ENCODE measurements around the gene ICA1. TPM values are rescaled to one million over a fixed set of nuclear protein-coding genes. Genes with fewer than 3 reads are reported as not detected.

Gene ICA1
- total RNA-seq, 1 experiment from 2014 or later = 0.24 TPM

DNA sequence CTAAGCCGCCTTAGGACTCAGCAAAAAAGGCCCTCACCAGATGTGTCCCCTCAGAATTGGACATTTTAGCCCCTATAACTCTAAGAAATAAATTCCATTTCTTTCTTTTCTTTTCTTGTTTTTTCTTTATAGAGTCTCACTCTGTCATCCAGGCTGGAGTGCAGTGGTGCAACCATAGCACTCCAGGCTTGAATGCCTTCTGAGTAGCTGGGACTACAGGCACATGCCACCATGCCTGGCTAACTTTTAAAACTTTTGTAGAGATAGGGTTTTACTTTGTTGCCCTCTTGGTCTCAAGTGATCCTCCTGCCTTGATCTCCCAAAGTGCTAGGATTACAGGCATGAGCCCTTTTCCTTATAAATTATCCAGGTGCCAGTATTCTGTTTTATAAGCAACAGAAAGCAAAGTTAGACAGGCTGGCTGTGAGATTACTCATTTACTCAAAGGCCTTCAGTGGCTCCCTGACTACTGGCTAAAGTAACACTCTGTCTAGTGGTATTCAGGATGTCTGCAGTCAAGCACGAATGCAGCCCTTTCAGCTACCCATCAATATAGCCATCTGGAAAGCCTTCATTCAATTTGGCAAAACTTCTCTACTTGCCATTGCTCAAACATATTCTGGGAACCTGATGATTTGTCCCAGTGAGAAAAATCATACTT lies 128.6 kb downstream of the ICA1 start:
- no peak for DNase-seq (ENCODE audit: low read depth)

DNA sequence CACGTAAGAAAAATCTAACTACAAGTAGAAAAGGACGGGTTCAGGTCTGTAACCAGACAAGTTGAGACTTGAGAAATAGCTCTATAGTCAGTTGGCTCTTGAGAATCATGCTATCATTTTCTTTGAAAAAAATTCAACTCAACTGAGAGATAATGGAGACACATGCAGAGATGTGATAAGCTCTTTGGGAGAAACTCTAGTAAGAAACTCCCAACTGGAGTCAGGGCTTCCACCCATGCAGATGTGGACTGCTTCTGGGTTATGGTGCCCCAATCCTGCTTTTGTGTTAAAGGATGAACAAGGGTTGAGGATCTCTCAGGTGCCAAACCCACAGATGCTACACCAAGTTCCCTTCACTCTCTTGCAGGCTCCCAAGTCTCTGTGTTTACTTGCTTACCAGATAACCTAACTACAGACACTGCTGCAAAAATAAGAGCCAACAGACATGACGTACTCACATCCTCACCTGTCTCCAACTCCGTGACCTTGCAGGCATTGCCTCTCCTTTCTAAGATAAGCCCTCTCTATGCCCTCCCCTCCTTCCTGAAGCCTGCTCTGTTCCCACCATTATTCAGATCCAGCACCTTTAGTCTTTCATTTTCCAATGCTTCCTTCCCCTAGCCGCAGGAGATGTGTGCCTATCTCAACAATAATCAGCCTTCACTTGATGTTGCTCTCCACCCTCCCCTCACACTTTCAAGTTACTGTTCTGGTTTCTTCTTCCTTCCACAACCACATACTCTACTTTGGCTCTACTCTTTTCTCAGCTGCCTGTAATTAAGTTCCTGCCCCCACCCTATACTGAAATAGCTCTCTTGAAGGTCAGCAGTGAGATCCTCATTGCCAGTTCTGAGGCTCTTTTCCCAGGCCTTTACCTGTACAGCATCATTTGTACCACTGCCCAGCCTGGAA lies 130.0 kb downstream of the ICA1 start:
- DNase-seq (ENCODE audit: low read depth) = no peak

DNA sequence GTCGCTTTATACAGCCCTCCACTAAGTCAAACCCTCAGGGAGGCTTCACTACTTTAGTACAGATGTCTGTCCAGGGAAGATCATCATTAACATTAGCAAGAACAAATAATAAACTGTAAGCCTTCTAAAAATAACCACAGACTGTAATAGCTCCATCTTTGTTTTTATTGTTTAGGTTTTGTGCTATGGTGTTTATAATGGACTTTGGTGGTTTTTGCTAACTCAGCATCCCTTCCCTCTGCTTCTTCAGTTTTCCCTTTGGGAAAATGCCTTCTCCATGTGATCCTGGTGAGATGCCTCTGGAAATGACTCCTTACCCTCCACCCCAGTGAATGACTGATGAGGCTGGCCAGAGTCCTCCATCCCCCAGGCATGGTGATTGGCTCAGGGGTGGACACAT lies 131.3 kb downstream of the ICA1 start:
- no peak for DNase-seq (ENCODE audit: low read depth)

DNA sequence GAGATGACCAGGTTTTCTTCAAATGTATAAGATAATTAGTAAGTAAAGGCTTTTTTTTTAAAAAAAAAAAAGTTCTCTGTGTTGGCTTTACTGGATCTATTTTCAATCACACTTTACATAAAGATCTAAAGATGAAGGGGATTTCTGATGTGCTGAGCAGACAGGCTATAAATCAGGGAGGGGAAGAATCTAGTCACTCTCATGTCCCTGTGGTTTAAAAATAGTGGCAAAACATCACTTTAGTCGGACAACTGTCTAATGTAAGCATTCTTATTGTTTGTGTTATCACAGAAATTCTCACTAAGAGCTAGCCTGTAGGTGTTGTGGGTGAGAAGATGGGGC lies 132.7 kb downstream of the ICA1 start:
- no peak for DNase-seq (ENCODE audit: low read depth)

DNA sequence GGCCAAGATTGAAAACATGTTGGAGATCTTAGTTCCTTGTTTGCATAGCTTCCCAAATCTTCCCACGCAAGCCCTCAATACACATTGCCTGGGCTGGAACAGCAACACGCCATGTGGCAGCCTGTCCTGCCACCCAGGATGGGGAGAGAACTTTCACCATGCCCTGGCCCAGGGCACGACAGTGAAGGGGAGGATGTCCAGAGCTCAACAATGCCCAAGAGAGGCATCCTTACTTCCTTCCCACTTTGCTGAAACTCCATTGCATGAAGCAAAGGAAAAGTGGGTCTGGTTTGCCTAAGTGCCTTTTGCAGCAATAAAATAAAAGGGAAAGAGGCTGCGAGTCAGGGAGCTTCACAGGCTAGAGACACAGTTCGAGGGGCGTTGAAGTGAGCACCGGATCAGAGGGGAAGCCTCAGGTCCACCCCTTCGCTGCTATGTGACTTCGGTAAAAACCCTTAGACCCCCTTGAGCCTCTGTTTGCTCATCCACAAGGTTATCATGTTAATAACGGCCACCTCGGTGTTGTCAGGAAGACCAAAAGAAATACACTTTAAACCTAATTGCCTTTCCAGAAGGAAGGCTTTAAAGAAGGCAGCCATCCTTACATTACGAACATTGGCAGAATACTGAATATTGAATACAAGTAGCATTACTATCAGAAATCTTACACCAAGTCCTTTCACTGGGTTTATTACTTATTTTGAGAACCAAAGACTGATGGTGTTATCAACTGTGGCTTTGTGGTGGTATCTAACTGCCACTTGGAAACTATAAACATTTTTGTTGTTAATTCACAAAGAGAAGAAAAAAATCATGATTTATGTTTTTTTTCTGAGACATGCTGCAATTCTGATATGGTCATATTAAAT lies 133.3 kb downstream of the ICA1 start:
- DNase-seq (ENCODE audit: low read depth) = no peak

DNA sequence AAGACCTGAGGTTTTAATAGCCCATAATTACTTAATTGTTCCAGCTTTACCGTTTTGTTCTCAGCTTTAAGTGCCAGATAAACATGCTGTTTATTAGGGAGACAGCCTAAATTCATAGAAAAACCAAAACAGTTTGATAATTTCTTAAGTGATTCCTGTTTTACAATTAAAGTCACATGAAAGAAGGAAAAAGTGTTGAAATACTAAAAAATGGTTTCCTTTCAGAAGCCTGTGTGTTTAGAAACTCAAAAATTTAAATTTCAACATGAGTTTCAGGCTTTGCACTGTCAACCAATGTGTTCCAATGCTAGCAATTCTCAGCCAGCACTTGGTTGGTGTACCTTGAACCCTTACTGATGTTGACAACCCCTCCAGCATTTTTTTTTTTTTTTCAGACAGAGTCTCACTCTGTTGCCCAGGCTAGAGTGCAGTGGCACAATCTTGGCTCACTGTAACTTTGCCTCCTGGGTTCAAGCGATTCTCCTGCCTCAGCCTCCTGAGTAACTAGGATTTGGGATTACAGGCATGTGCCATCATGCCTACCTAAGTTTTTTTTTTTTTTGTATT lies 135.3 kb downstream of the ICA1 start:
- no peak for DNase-seq (ENCODE audit: low read depth)

DNA sequence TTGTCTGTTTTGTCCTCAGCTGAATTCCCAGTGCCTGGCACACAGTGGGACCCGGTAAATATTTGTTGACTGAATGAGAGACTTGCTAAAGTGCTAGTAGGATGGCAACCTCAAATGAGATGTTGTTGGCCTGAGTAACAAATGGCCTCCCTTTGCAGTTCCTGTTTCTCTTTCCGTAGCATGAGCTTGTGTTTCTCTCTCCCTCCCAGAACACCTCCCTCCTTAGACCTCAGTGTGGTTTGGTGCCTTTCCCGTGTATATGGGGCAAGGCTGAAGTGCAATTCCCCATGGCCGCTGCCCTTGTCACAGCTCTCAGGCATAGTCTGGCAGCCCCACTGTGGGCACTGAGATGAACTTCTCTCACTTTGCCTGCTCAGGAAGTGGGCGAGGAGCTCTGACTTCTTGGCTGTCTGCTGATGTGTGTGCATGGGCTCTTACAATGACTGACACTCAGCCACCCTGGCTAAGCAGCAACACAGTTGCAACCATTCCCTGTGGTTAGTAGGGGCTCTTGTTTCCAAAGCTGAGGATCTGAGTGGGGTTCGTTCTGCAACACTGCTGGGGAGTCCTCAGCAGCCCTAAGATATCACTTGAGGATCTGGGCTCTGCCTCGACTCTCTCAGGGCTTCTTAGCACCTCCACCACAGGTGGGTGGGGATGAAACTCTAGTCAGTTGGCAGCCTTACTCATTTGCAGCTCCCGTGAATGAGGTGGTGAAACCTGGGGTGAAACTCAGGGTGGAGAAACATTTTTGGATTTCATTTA lies 136.1 kb downstream of the ICA1 start:
- no peak for DNase-seq (ENCODE audit: low read depth)

DNA sequence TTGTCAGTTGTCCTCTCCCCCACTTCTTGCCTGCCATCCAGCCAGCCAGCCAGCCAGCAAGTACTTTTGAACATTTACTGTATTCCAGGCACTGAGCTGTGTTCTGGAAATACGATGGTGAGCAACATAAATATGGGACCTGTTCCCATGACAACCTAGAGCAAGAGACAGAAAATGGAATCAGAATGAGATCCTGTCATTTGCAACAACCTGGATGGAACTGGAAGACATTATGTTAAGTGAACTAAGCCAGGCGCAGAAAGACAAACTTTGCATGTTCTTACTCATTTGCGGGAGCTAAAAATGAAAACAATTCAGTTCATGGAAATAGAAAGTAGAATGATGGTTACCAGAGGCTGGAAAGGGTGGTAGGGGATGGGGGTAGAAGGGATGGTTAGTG lies 140.7 kb downstream of the ICA1 start:
- DNase-seq (ENCODE audit: low read depth) = no peak

DNA sequence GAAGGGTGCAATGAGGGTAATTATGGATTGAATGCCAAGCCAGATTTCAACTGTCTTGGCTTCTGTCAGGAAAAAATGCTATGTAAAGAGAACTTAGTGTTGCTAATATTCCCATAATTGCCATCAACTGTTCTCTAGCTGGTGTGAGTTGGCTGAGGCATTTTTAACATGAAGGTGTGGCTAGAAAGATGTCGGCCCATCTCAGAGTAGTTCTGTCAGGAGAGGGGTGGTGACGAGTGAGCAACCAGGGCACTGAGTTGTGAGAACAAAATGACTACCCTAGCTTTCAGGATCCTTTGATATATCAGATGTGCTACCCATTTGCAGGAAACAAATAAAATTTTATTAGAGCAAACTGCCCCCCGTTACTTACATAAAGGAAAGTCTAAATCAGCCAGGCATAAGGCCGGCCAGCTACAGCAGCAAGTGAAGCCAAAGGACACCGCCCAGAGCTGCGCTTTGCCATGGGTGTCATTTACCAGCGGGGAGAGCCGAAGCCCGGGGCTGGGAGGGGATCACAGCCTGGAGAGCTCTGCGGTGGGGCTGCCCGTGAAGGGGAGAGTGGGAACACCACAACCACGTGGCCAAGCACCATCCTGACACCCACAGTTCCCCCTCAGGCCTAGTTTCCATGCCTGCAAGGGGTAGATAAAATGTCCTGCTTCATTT lies 141.4 kb downstream of the ICA1 start:
- DNase-seq (ENCODE audit: low read depth) = no peak

DNA sequence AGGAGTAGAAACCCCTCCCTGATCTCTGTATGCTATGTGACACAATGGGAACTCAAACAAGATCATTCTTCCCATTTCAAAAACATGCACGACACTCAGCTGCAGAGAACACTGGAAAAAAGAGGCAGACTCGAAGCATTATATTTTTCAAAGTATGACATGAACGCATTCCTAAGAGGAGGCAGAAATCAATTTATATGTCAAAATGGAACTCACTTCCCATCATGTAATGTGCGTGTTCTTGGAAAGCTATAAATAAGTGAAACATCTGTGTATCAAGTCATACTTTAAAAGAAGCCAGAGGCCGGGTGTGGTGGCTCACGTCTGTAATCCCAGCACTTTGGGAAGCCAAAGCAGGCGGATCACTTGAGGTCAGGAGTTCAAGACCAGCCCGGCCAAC lies 142.7 kb downstream of the ICA1 start:
- no peak for DNase-seq (ENCODE audit: low read depth)

DNA sequence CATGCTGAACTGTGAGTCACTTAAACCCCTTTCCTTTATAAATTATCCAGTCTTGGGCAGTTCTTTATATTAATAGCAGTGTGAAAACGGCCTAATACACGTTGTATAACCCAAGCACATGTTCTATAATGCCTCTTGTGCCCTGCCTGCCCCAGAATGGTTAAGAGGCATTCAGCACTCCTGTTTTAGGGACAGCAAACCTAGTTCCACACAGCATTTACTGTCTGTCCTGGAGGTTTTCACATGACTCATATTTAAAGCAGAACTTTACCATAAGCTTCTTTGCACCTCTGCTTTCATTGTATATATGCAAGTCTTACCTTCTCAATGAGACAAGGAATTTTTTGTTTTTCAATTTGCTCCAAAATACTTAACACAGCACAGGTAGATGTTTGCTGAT lies 144.8 kb downstream of the ICA1 start:
- no peak for DNase-seq (ENCODE audit: low read depth)

DNA sequence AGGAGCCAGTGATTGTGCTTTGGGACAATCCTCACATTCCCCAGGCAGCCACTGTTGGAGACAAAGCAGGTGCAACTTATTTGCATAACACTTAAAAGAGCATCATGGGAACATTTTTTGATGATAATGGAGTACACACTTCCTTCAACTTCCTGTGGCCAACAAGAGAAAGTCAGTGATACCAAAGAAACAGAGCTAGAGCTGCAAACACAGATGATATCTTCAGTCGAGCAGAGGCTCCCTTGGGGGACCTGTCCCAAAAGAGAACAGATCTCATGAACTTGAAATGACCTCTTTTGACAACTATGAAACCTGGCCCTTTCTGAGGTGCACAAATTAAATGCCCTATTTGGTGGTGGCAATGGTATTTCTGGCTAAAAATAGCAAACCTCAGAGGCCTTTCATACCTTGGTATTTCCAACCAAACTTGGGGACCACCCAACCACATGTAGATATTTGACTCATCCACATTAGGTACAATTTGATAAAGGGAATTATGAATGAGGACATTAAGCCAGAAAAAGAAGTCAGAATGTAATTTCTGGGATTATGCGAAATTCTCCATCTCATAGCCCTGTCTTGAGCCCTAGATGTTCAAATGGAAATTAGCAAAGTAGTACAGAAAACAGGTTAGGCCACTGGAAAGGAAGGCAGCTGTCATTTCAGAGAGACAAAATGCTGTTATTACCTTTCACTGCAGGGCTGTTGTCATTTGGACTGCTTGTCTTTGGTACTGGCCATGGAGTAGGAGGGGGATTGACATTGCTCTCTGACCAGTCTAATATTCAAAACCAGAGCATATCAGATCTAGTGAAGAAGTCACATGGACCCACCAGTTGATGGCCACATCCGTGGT lies 146.2 kb downstream of the ICA1 start:
- no peak for DNase-seq (ENCODE audit: low read depth)

DNA sequence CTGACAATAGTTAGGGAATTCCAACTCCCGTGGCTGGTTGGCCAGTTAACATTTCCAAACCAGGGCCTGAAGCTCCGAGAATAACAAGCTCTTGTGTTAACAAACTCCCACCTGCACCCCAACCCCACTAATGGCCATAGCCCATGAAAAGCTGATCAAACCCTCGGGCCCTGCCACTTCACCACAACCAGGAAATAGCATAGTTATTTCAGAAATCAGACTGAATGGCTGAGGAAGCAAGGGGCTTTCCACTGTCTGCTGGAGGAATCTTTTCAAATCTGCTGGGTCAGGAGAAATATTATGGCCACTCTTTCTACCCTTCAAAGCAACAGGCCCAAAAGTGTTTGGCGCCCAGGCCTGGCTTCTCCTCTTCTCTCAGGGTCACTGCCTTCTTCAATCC lies 147.8 kb downstream of the ICA1 start:
- DNase-seq (ENCODE audit: low read depth) = no peak

DNA sequence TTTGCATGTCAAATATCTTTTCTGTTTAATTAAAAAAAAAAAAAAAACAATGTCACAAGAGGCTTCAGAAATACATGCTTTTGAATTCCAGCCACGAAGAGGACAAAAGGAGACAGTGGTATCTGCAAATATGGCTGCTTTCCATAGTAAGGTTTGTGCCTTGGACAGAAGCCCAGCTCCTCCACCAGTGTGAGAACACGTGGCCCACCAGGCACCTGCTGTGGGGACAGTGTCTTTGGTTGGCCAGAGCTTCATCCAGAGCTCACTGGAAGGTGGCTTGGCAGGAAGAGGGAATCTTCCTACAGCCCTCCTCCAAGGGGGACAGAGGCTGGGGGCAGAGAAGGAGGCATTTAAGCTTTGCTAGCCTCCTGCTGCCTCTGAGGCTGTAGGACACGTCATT lies 148.8 kb downstream of the ICA1 start:
- DNase-seq (ENCODE audit: low read depth) = no peak

DNA sequence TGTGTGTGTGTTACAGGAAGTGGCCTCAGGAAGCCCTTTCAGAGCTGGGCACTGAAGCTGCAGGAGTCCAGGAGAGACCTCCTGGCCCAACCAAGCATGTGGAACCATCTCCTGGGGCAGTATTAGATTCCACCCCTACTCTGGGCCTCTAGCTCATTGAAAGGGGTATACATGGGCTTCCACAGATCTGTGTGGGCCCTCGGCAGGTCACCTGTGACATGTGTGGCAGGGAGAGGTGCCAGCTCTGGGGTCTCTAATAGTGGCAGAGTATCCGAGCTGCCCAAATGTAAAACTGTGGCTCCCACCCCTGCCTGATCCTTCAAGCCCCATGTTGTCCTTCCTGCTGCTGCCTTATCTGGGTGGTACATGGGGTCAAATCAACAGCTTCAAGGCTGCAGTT lies 149.3 kb downstream of the ICA1 start:
- no peak for DNase-seq (ENCODE audit: low read depth)

DNA sequence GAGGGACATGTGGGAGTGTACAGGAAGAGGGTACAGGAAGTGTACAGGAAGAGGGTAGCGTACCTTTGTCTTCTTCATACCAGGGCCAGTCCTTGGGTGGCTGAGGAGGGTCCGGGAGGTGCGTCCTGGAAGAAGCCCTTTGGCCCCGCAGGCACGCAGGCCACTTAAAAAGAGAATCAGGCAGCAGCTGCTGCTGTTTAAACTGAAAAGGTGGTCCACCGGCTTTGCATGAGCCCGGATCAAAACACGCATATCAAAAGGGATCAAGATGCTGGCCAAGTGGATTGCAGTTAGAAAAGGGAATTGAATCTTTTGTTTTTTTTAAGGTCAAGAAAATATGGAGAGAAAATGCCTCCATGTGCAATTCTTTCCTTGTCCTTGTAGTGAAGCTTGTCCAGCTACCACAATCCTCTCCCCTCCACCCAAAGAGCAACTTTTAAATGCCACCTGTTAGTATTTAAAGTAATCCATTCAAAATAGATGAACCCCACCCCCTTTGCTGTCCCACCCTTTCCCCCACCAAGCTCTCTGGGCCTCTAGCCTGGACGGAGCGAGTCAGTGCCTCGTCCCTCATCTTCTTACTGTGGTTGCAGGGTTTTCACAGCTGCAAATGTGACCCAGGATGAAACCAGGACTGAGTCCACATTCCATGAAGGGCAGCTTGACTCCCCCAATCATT lies 150.5 kb downstream of the ICA1 start:
- no peak for DNase-seq (ENCODE audit: low read depth)

DNA sequence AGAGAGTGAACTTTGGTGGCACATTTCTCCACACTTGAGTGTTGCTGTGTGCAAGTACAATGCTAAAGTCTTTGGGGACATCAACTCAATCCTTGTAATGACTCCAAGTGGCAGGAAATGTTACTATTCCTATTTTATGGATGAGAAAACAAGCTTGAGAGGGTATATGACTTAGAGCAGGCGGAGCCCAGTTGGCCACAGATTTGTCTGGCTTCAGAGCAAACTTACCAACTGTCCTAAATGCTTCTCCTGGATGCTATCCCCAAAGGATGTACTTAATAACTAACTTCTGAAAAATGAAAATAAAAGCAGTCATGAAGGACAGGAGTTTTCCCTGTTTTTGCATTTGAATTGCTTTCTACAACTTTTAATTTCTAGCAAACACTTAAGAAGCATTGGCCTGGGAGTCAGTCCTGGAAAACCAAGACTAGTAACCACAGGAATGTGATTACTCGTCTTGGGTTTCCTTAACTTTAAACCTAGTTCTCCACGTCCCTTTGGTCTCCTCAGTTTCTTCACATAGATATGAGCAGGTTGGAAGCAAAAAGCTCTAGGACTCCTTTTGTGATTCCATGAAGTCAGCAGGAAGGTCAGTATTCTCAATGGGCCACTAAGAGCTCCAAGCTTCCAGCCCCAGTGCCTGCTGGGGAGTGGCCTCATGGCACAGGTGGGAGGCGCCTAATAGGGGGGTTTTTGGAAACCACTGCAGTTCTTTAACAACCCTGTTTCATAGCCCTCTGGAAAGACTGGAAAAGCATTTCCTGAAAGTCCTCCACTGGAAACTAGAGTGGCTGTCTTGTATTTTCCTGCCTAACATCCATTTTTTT lies 152.6 kb downstream of the ICA1 start:
- DNase-seq (ENCODE audit: low read depth) = no peak

DNA sequence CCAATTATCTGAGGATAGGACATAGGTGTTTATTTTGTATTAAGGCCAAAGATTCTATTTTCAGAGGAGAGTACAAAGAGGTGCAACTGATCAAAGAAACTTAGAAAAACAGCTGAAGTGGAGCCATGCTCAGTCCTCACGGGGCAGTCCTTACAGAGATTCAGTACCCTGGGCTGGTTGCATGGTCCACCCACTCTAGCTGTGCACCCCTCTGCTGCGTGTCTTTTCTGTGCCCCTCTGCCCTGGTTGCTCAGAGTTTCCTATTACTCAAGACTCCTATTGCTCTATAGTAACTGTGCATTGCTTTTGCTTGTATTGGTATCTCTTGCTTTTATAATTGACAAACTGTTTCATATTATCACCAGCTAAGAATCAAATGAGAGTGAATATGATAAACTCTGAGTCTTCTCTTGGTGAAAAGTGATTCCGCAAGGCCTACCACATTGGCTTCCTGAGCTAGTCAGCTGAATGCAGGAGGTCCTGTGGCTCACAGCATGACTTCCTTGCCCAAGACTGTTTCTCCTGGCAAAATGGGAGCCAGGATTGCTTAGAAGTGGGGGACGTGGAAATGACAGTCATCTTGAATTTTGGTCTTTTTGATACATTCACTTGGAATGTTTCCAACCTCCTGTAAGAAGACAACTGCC lies 156.4 kb downstream of the ICA1 start:
- no peak for DNase-seq (ENCODE audit: low read depth)

Data from RPMI7951 (cell line).